Liver (tissue), 9 donors: ENCODE measurements around the gene ZNF669. TPM values are rescaled to one million over a fixed set of nuclear protein-coding genes. Genes with fewer than 3 reads are reported as not detected.

Experiments used
- DNase-seq: peaks from one replicate; pipeline ENCODE4 v3.0.0-alpha.2; 2017; ENCODE audit warnings: low spot score
- H3K27ac ChIP-seq, 2 donors: one replicate each; pipeline ENCODE4 v1.7.0; 2013; ENCODE audit warnings: inconsistent platforms in 2 of 2, low read length in 2 of 2, control low read depth in 1 of 2, low read depth in 1 of 2, mild to moderate bottlenecking in 1 of 2
- H3K27me3 ChIP-seq, 4 donors: one replicate each; pipeline versions ENCODE4 v1.6.1 to v1.7.0; 2013; ENCODE audit warnings: low read length in 3 of 4, inconsistent platforms in 1 of 4, mild to moderate bottlenecking in 1 of 4, moderate library complexity in 1 of 4; ENCODE audit not compliant: control insufficient read depth in 4 of 4, insufficient read depth in 4 of 4
- H3K36me3 ChIP-seq, 4 donors: one replicate each; pipeline versions ENCODE4 v1.6.1 to v1.7.0; 2013; ENCODE audit warnings: low read length in 3 of 4, mild to moderate bottlenecking in 3 of 4, low read depth in 1 of 4, moderate library complexity in 1 of 4; ENCODE audit not compliant: control insufficient read depth in 4 of 4, insufficient read depth in 3 of 4
- H3K4me1 ChIP-seq, 4 donors: one replicate each; pipeline versions ENCODE4 v1.6.1 to v1.7.0; 2013; ENCODE audit warnings: low read length in 3 of 4, mild to moderate bottlenecking in 3 of 4, moderate library complexity in 1 of 4; ENCODE audit not compliant: control insufficient read depth in 4 of 4, insufficient read depth in 4 of 4
- H3K4me3 ChIP-seq, 3 donors: one replicate each; pipeline versions ENCODE4 v1.6.1 to v1.7.0; 2013; ENCODE audit warnings: low read length in 3 of 3, control low read depth in 1 of 3, low read depth in 1 of 3, mild to moderate bottlenecking in 1 of 3
- H3K9ac ChIP-seq, 2 donors: one replicate each; pipeline ENCODE4 v1.7.0; 2013; ENCODE audit warnings: low read length in 2 of 2, mild to moderate bottlenecking in 2 of 2, moderate library complexity in 2 of 2, control low read depth in 1 of 2, low read depth in 1 of 2
- H3K9me3 ChIP-seq, 4 donors: one replicate each; pipeline versions ENCODE4 v1.6.1 to v1.7.0; 2013; ENCODE audit warnings: low read length in 3 of 4; ENCODE audit not compliant: control insufficient read depth in 4 of 4
- ATF3 ChIP-seq: IDR thresholded peaks from 2 replicates; pipeline ENCODE4 v1.6.1; 2016; ENCODE audit warnings: antibody characterized with exemption
- EGR1 ChIP-seq, 2 donors: IDR thresholded peaks; 2 replicates each; pipeline ENCODE4 v1.6.1; 2016 to 2018; ENCODE audit warnings: antibody characterized with exemption in 2 of 2, low read depth in 2 of 2
- FOXA1 ChIP-seq: IDR thresholded peaks from 2 replicates; pipeline ENCODE4 v1.6.1; 2016; ENCODE audit warnings: antibody characterized with exemption
- FOXA2 ChIP-seq: IDR thresholded peaks from 2 replicates; pipeline ENCODE4 v1.6.1; 2016; ENCODE audit warnings: antibody characterized with exemption
- GABPA ChIP-seq, 2 donors: IDR thresholded peaks in 1 of 2; conservative IDR thresholded peaks in 1 of 2; 2 replicates each; pipeline ENCODE4 v1.6.1; 2016; ENCODE audit warnings: antibody characterized with exemption in 2 of 2, mild to moderate bottlenecking in 1 of 2, moderate library complexity in 1 of 2
- HNF4A ChIP-seq, 2 donors: conservative IDR thresholded peaks; 2 replicates each; pipeline ENCODE4 v1.6.1; 2016; ENCODE audit warnings: antibody characterized with exemption in 2 of 2, mild to moderate bottlenecking in 2 of 2
- HNF4G ChIP-seq: IDR thresholded peaks from 2 replicates; pipeline ENCODE4 v1.6.1; 2016; ENCODE audit warnings: antibody characterized with exemption
- JUND ChIP-seq, 2 donors: IDR thresholded peaks; 2 replicates each; pipeline ENCODE4 v1.6.1; 2016; ENCODE audit warnings: antibody characterized with exemption in 2 of 2
- NR2F2 ChIP-seq: IDR thresholded peaks from 2 replicates; pipeline ENCODE4 v1.6.1; 2016; ENCODE audit warnings: antibody characterized with exemption
- RAD21 ChIP-seq, 2 donors: IDR thresholded peaks; 2 replicates each; pipeline ENCODE4 v1.6.1; 2016; ENCODE audit warnings: antibody characterized with exemption in 2 of 2, mild to moderate bottlenecking in 2 of 2
- RXRA ChIP-seq, 2 donors: IDR thresholded peaks; 2 replicates each; pipeline ENCODE4 v1.6.1; 2017 to 2018; ENCODE audit warnings: antibody characterized with exemption in 2 of 2, mild to moderate bottlenecking in 1 of 2
- SP1 ChIP-seq: IDR thresholded peaks from 2 replicates; pipeline ENCODE4 v1.6.1; 2018; ENCODE audit warnings: antibody characterized with exemption, mild to moderate bottlenecking
- TAF1 ChIP-seq: conservative IDR thresholded peaks from 2 replicates; pipeline ENCODE4 v1.6.1; 2016; ENCODE audit warnings: antibody characterized with exemption, mild to moderate bottlenecking
- WGBS: extraction: QIAGEN DNeasy Blood & Tissue Kit; methylation state at CpG from one replicate; pipeline ENCODE4 v1.1.7; 2013; 5-methylcytosine and 5-hydroxymethylcytosine counted together
- polyA plus RNA-seq, 2 donors: library from polyadenylated mRNA; stranded (reverse) in 1 of 2; unstranded in 1 of 2; fragments of 200-250 nt in 1 of 2; fragments of >200 nt in 1 of 2; fragmentation: Nextera tagmentation in 1 of 2; extraction: Ambion mirVana in 1 of 2; gene quantifications; one replicate each; pipeline versions ENCODE4 v1.2.1 to v1.2.3, GENCODE V29; 2013 to 2015
- total RNA-seq, 2 donors: library from RNA; depleted of rRNA; stranded (reverse); fragments of >200 nt; gene quantifications; one replicate each; pipeline ENCODE4 v1.2.3, GENCODE V29; 2014
- TF ChIP-seq, protein P1 (sequence below): IDR thresholded peaks from 2 replicates; pipeline ENCODE4 v1.6.1; 2016; ENCODE audit warnings: antibody characterized with exemption, mild to moderate bottlenecking
- TF ChIP-seq, protein P2 (sequence below): IDR thresholded peaks from 2 replicates; pipeline ENCODE4 v1.6.1; 2016; ENCODE audit warnings: antibody characterized with exemption
- TF ChIP-seq, protein P3 (sequence below): IDR thresholded peaks from 2 replicates; pipeline ENCODE4 v1.6.1; 2016; ENCODE audit warnings: antibody characterized with exemption
- donor health status: healthy.
- donor health status: healthy.
- donor health status: healthy.
- donor health status: healthy.
- donor health status: healthy.

Gene ZNF669
- total and polyA plus RNA-seq, 4 donors = 1.2 to 4.2 (median 2.2) TPM

DNA sequence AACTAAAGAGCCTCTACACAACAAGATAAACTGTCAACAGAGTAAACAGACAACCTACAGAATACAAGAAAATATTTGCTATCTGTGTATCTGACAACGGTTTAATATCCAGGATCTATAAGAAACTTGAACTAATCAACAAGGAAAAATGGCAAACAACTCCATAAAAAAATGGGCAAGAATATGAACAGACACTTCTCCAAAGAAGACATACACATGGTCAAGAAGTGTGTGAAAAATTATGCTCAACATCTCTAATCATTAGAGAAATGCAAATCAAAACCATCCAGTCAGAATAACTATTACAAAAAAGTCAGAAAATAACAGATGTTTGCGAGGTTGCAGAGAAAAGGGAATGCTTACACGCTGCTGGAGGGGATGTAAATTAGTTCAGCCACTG is 33.5 kb downstream of the ZNF669 start:
- DNase-seq = no peak
- 96% methylated on average over 3 of the region's 3 CpGs for WGBS
- Histone ChIP-seq H3K4me1 (no peaks in the 10 kb centered on the region), H3K4me3 (no peak overlapping the region), H3K36me3 (peaks cover 0 to 2% (median 0%) of the 10 kb centered on the region in 4 donors), H3K9me3 (peaks cover 0 to 11% (median 2%) of the 10 kb centered on the region in 4 donors), H3K27ac (no peak overlapping the region), H3K9ac (no peak overlapping the region), H3K27me3 (no peaks in the 10 kb centered on the region)
- TF ChIP-seq RAD21 (IDR thresholded peaks at IDR 0.05) (no peak), RXRA (IDR thresholded peaks at IDR 0.05) (no peak), FOXA1 (no peak), JUND (IDR thresholded peaks at IDR 0.05) (no peak), EGR1 (IDR thresholded peaks at IDR 0.05; ENCODE audit: low read depth in 2 of 2) (no peak), NR2F2 (no peak), HNF4A (conservative IDR thresholded peaks at IDR 0.05) (no peak), FOXA2 (no peak), SP1 (no peak), TAF1 (no peak), GABPA (IDR thresholded peaks at IDR 0.05 in 1 of 2, conservative IDR thresholded peaks at IDR 0.05 in 1 of 2) (no peak)
- TF ChIP-seq, protein P1, sequence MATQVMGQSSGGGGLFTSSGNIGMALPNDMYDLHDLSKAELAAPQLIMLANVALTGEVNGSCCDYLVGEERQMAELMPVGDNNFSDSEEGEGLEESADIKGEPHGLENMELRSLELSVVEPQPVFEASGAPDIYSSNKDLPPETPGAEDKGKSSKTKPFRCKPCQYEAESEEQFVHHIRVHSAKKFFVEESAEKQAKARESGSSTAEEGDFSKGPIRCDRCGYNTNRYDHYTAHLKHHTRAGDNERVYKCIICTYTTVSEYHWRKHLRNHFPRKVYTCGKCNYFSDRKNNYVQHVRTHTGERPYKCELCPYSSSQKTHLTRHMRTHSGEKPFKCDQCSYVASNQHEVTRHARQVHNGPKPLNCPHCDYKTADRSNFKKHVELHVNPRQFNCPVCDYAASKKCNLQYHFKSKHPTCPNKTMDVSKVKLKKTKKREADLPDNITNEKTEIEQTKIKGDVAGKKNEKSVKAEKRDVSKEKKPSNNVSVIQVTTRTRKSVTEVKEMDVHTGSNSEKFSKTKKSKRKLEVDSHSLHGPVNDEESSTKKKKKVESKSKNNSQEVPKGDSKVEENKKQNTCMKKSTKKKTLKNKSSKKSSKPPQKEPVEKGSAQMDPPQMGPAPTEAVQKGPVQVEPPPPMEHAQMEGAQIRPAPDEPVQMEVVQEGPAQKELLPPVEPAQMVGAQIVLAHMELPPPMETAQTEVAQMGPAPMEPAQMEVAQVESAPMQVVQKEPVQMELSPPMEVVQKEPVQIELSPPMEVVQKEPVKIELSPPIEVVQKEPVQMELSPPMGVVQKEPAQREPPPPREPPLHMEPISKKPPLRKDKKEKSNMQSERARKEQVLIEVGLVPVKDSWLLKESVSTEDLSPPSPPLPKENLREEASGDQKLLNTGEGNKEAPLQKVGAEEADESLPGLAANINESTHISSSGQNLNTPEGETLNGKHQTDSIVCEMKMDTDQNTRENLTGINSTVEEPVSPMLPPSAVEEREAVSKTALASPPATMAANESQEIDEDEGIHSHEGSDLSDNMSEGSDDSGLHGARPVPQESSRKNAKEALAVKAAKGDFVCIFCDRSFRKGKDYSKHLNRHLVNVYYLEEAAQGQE = no peak
- TF ChIP-seq, protein P2, sequence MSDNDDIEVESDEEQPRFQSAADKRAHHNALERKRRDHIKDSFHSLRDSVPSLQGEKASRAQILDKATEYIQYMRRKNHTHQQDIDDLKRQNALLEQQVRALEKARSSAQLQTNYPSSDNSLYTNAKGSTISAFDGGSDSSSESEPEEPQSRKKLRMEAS = no peak
- TF ChIP-seq, protein P3, sequence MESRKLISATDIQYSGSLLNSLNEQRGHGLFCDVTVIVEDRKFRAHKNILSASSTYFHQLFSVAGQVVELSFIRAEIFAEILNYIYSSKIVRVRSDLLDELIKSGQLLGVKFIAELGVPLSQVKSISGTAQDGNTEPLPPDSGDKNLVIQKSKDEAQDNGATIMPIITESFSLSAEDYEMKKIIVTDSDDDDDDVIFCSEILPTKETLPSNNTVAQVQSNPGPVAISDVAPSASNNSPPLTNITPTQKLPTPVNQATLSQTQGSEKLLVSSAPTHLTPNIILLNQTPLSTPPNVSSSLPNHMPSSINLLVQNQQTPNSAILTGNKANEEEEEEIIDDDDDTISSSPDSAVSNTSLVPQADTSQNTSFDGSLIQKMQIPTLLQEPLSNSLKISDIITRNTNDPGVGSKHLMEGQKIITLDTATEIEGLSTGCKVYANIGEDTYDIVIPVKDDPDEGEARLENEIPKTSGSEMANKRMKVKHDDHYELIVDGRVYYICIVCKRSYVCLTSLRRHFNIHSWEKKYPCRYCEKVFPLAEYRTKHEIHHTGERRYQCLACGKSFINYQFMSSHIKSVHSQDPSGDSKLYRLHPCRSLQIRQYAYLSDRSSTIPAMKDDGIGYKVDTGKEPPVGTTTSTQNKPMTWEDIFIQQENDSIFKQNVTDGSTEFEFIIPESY = no peak

DNA sequence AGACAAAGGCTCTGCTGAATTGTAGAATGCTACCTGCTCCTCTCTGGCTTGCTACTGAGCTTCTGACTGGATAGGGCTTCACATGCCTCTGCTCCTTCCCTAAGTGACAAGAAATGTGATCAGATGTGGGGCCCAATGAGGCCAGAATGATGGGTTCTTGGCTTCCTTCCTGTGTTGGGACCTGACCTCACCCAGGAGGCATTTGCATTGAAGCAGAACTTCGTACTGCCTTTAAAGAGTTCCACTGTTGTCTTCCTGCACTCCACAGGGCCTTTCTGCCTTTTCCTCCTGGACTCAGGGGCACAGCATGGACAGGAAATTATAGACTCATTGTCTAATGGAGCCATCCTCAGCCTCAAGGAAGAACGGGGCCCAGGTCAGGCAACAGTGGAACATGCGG is 39.9 kb downstream of the ZNF669 start:
- Histone ChIP-seq H3K27ac (no peak overlapping the region), H3K27me3 (no peaks in the 10 kb centered on the region), H3K9me3 (peaks cover 1 to 22% (median 14%) of the 10 kb centered on the region in 4 donors), H3K4me1 (no peaks in the 10 kb centered on the region), H3K9ac (no peak overlapping the region), H3K36me3 (no peaks in the 10 kb centered on the region), H3K4me3 (peak overlapping the region in 1 of 3 donors; percentile 12)
- 92% methylated on average over 3 of the region's 3 CpGs for WGBS
- no peak for TF ChIP-seq FOXA1
- TF ChIP-seq JUND (IDR thresholded peaks at IDR 0.05) = no peak
- no peak for DNase-seq

DNA sequence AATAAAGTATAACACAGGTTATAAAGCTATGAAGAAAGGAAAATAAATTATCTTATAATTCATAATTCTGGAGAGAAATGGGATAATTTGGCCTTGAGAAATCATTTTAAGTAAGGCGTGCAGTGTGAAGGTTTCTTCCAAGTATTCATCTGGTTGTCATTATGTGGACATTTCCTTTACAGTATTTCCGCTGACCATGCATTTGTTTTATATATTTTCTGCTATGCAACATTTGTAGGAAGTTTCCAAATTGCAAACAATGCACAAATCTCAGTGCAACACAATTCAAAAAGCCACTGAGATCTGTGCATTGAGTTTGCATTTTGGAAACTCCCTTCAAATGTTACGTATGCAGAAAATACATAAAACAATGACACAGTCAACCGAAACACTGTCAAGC is 43.4 kb downstream of the ZNF669 start:
- H3K9me3 ChIP-seq = peaks cover 1 to 30% (median 16%) of the 10 kb centered on the region in 4 donors
- TF ChIP-seq, protein P1 = no peak
- TF ChIP-seq ATF3 (no peak), RAD21 (IDR thresholded peaks at IDR 0.05) (no peak), JUND (IDR thresholded peaks at IDR 0.05) (no peak), HNF4G (no peak)
- TF ChIP-seq, protein P2 = no peak
- 91% methylated on average over 4 of the region's 4 CpGs for WGBS

More for the DNA sequence above, 43.4 kb downstream of the ZNF669 start:
- Histone ChIP-seq H3K4me1 (no peaks in the 10 kb centered on the region), H3K36me3 (no peaks in the 10 kb centered on the region), H3K27ac (no peak overlapping the region), H3K4me3 (no peak overlapping the region), H3K9ac (no peak overlapping the region), H3K27me3 (no peaks in the 10 kb centered on the region)
- no peak for DNase-seq
